GM12878 (cell line): Measurements from ENCODE around the gene USP47. TPM values are rescaled to one million over a fixed set of nuclear protein-coding genes. Genes with fewer than 3 reads are reported as not detected.
A peak's percentile ranks its signal among the peaks of the same experiment; 100 is the strongest.

Experiments used
- ATAC-seq: fragments of 200-7000 bp; cut with Tn5 transposase; 3 replicates; pipeline ENCODE4 v1.9.1; 2020; ENCODE audit warnings: mild to moderate bottlenecking, moderate library complexity
- BruUV-seq: library from RNA; stranded (reverse); fragments of 400-500 nt; replicated peaks from 2 replicates; lab custom pipeline; 2021; lab: Mats Ljungman, UMichigan
- CTCF ChIA-PET: fragments of 300-600 bp; sonication (Branson Sonifier 250); formaldehyde crosslinking; extraction: SDS; loops from one replicate; lab custom pipeline; 2021; ENCODE audit warnings: inconsistent platforms; lab: Yijun Ruan, JAX
- POLR2A ChIA-PET: fragments of 350-600 bp; formaldehyde crosslinking; extraction: SDS; loops from one replicate; lab custom pipeline; 2021; ENCODE audit warnings: inconsistent platforms; lab: Charles Lee
- RAD21 ChIA-PET: fragments of 300-600 bp; sonication (Branson Sonifier 250); formaldehyde crosslinking; loops from one replicate; lab custom pipeline; 2023; ENCODE audit warnings: antibody characterized with exemption; ENCODE audit not compliant: unreplicated experiment; lab: Charles Lee
- SMC1A ChIA-PET: fragments of 300-600 bp; sonication (Branson Sonifier 250); formaldehyde crosslinking; loops from one replicate; lab custom pipeline; 2023; ENCODE audit not compliant: unreplicated experiment, uncharacterized antibody; lab: Charles Lee
- DNase-seq: peaks from one replicate; pipeline ENCODE4 v3.0.0-alpha.2; 2011; ENCODE audit warnings: low read depth, low spot score
- FAIRE-seq: peaks from 3 replicates; lab custom pipeline; 2011; peaks lifted over from hg19 to GRCh38; lab: Jason Lieb, UNC
- H2AFZ ChIP-seq: 2 replicates; pipeline ENCODE4 v1.6.0; 2011; ENCODE audit warnings: low read depth, low read length, control low read depth; ENCODE audit not compliant: control insufficient read depth
- H3K27ac ChIP-seq: 2 replicates; pipeline ENCODE4 v1.5.1; 2011; ENCODE audit warnings: control low read depth; ENCODE audit not compliant: control insufficient read depth, insufficient read depth
- H3K27me3 ChIP-seq, 2 experiments: replicated peaks in 1 of 2; 2 replicates each; pipeline versions ENCODE4 v1.6.0 to v1.6.1; 2011; ENCODE audit warnings: low read length in 1 of 2; ENCODE audit not compliant: control insufficient read depth in 2 of 2, insufficient read depth in 2 of 2
- H3K36me3 ChIP-seq, 2 experiments: 2 replicates each; pipeline ENCODE4 v1.5.1; 2011; ENCODE audit warnings: low read length in 1 of 2; ENCODE audit not compliant: control insufficient read depth in 2 of 2, insufficient read depth in 2 of 2
- H3K4me1 ChIP-seq: 2 replicates; pipeline ENCODE4 v1.6.1; 2011; ENCODE audit warnings: mild to moderate bottlenecking, low read length, moderate library complexity, mixed read lengths; ENCODE audit not compliant: control insufficient read depth, insufficient read depth
- H3K4me2 ChIP-seq: 2 replicates; pipeline ENCODE4 v1.6.0; 2011; ENCODE audit warnings: control low read depth; ENCODE audit not compliant: control insufficient read depth, insufficient read depth
- H3K4me3 ChIP-seq: fragments of 200-600 bp; sonication (generic); 2 replicates; pipeline ENCODE4 v1.5.1; 2016
- H3K79me2 ChIP-seq: 2 replicates; pipeline ENCODE4 v1.6.0; 2011; ENCODE audit warnings: low read length; ENCODE audit not compliant: control insufficient read depth, insufficient read depth
- H3K9ac ChIP-seq: 2 replicates; pipeline ENCODE4 v1.8.0; 2011; ENCODE audit warnings: low read length, control low read depth, mixed read lengths; ENCODE audit not compliant: control insufficient read depth, insufficient read depth
- H3K9me3 ChIP-seq: replicated peaks from 3 replicates; pipeline ENCODE4 v1.5.1; 2011; ENCODE audit warnings: mild to moderate bottlenecking, low read length; ENCODE audit not compliant: control insufficient read depth, insufficient read depth
- H4K20me1 ChIP-seq: 2 replicates; pipeline ENCODE4 v1.6.0; 2011; ENCODE audit not compliant: control insufficient read depth, insufficient read depth
- KLF5 ChIP-seq: fragments of 450-650 bp; IDR thresholded peaks from 2 replicates; pipeline ENCODE4 v1.6.1; 2014; ENCODE audit warnings: mild to moderate bottlenecking; ENCODE audit not compliant: partially characterized antibody
- MLLT1 ChIP-seq: fragments of 450-650 bp; IDR thresholded peaks from 2 replicates; pipeline ENCODE4 v1.6.1; 2016; ENCODE audit warnings: mild to moderate bottlenecking
- WGBS: methylation state at CpG from one replicate; pipeline ENCODE4 v1.1.6; 2016; ENCODE audit warnings: low lambda C conversion rate; ENCODE audit not compliant: insufficient replicate concordance, insufficient coverage; ENCODE audit errors: missing lambda C conversion rate; 5-methylcytosine and 5-hydroxymethylcytosine counted together
- in situ Hi-C: fragments of 300-500 bp; cut with MboI; formaldehyde crosslinking; loops from 9 replicates; pipeline ENCODE4 v1.14.3; 2018; ENCODE audit warnings: mixed read lengths
- intact Hi-C: fragments of 100-400 bp; cut with micrococcal nuclease; formaldehyde crosslinking; loops from one replicate; pipeline ENCODE4 v1.14.2; 2022; ENCODE audit not compliant: unreplicated experiment
- polyA plus RNA-seq, 11 experiments: library from polyadenylated mRNA; depleted of rRNA in 4 of 11; unstranded in 6 of 11; stranded (reverse) in 5 of 11; fragments of >200 nt; fragmentation: Nextera tagmentation in 4 of 11; fragmentation: Illumina TruSeq in 1 of 11; extraction: Ambion mirVana in 4 of 11; extraction: Trizol in 1 of 11; gene quantifications; 1 replicate in 1 of 11; 2 replicates in 10 of 11; pipeline versions ENCODE4 v1.2.1 to v1.2.3, GENCODE V29; 2011 to 2016; ENCODE audit warnings: inconsistent platforms in 2 of 11, missing spikeins in 2 of 11, low read depth in 1 of 11
- total RNA-seq, 4 experiments: library from RNA; depleted of rRNA in 3 of 4; stranded (reverse); fragments of >200 nt in 3 of 4; fragmentation: Illumina TruSeq in 1 of 4; extraction: Trizol in 1 of 4; gene quantifications; 2 replicates each; pipeline versions ENCODE4 v1.2.1 to v1.2.3, GENCODE V29; 2013 to 2021

Gene USP47
- total and polyA plus RNA-seq, 10 of the 15 experiments (the other 5 are each of a cell fraction or from before 2014, with no cell fraction given) = 13.9 to 54.0 (median 31.6) TPM

GRCh38 chr11:11847082-11847481 lies 5.3 kb downstream of the USP47 start:
- Histone ChIP-seq H3K4me3 (peak overlapping the region; percentile 49), H3K27ac (no peak overlapping the region), H3K9ac (no peak overlapping the region), H2AFZ (no peak overlapping the region), H3K4me2 (peak overlapping the region; percentile 11; the same call in 1 of the 2 replicates), H3K9me3 (no peaks in the 10 kb centered on the region), H3K79me2 (peaks cover 100% of the 10 kb centered on the region), H4K20me1 (no peaks in the 10 kb centered on the region), H3K27me3 (no peaks in the 10 kb centered on the region)
- RAD21 ChIA-PET = interaction anchor here (1.0 to 2.5 kb wide), 3 partner anchors 10 to 16 kb away, joined by 5 to 8 read pairs (median 6); no protein-coding TSS in a partner anchor
- ATAC-seq = no peak
- FAIRE-seq = no peak
- intact Hi-C loops = loop anchor here (10.0 kb wide), 1 partner anchor 992 kb away; the partner anchor contains the start of gene ZBED5
- DNase-seq = no peak
- POLR2A ChIA-PET = interaction anchor here (0.5 to 1.5 kb wide), 2 partner anchors 17 to 442 kb away, joined by 3 to 4 read pairs; no protein-coding TSS in a partner anchor
- 100% methylated on average over 2 of the region's 2 CpGs for WGBS
- SMC1A ChIA-PET = interaction anchor here (0.8 to 4.1 kb wide), 6 partner anchors 10 to 58 kb away, joined by 3 to 38 read pairs (median 4); no protein-coding TSS in a partner anchor
- no TSS peak for BruUV-seq
- CTCF ChIA-PET = interaction anchor here (0.6 to 13.4 kb wide), 7 partner anchors 14 to 68 kb away, joined by 3 to 211 read pairs (median 4); no protein-coding TSS in a partner anchor
- no peak for TF ChIP-seq MLLT1
- TF ChIP-seq KLF5 = no peak
- TF ChIP-seq, all 136 proteins: peak for 0
- in situ Hi-C loops = no loop called here
- H3K36me3 ChIP-seq = no peaks in the 10 kb centered on the region
- H3K4me1 ChIP-seq = peaks cover 5% of the 10 kb centered on the region; the same call in 1 of the 2 replicates
